SU-DHL-6 (cell line): ENCODE data around the gene TMEM14A.

Source experiments
- CTCF ChIP-seq: fragments of 200-600 bp; sonication (generic); IDR thresholded peaks from one replicate; pipeline ENCODE4 v1.5.1; 2017; ENCODE audit warnings: antibody characterized with exemption, mild to moderate bottlenecking, low read length, moderate library complexity; ENCODE audit not compliant: insufficient read depth, poor library complexity, severe bottlenecking
- EZH2phosphoT487 ChIP-seq: fragments of 200-600 bp; sonication (generic), shearing (Covaris generic); conservative IDR thresholded peaks from 2 replicates; pipeline ENCODE4 v1.6.1; 2018; ENCODE audit warnings: mild to moderate bottlenecking, antibody characterized with exemption, low read length, moderate library complexity, mixed read lengths

GRCh38 chr6:52728394-52728793, 57.5 kb downstream of the TMEM14A start:
- TF ChIP-seq CTCF (no peak), EZH2phosphoT487 (no peak)
